Activated B cell treated with CpG ODN at 0.5 μM for 24 hours (primary cell): ENCODE results near the gene MPPED2. TPM values are rescaled to one million over a fixed set of nuclear protein-coding genes. Genes with fewer than 3 reads are reported as not detected.

Source experiments
- ATAC-seq: fragments of 200-7000 bp; cut with Tn5 transposase; one replicate; pipeline ENCODE4 v1.10.0; 2021; ENCODE audit warnings: low read depth, mild to moderate bottlenecking, moderate library complexity
- CTCF ChIA-PET: fragments of 350-600 bp; sonication (Branson Sonifier 250); formaldehyde crosslinking; loops from one replicate; lab custom pipeline; 2021; ENCODE audit warnings: antibody characterized with exemption; lab: Charles Lee
- POLR2A ChIA-PET: fragments of 350-600 bp; sonication (Branson Sonifier 250); formaldehyde crosslinking; loops from one replicate; lab custom pipeline; 2021; ENCODE audit warnings: antibody characterized with exemption; lab: Charles Lee
- DNase-seq: peaks from one replicate; pipeline ENCODE4 v3.0.0; 2022
- H3K27ac Mint-ChIP-seq: one replicate; pipeline ENCODE4 v1.8.0; 2020; ENCODE audit warnings: mixed read lengths
- H3K27me3 Mint-ChIP-seq: one replicate; pipeline ENCODE4 v1.8.0; 2021; ENCODE audit warnings: mixed read lengths
- H3K36me3 Mint-ChIP-seq: one replicate; pipeline ENCODE4 v1.8.0; 2021; ENCODE audit warnings: low read depth, mixed read lengths
- H3K4me1 Mint-ChIP-seq: one replicate; pipeline ENCODE4 v1.8.0; 2021; ENCODE audit warnings: mixed read lengths
- H3K4me3 Mint-ChIP-seq: one replicate; pipeline ENCODE4 v1.8.0; 2020; ENCODE audit warnings: mild to moderate bottlenecking, mixed read lengths
- H3K9me3 Mint-ChIP-seq: one replicate; pipeline ENCODE4 v1.8.0; 2020; ENCODE audit warnings: mixed read lengths
- intact Hi-C: fragments of 100-400 bp; cut with micrococcal nuclease; formaldehyde crosslinking; loops from one replicate; pipeline ENCODE4 v1.15.1; 2024
- total RNA-seq: library from RNA; stranded (reverse); gene quantifications from 2 replicates; pipeline ENCODE4 v1.2.3, GENCODE V29; 2022
- TF ChIP-seq, protein P1 (sequence below): fragments of 200-600 bp; IDR thresholded peaks from one replicate; pipeline ENCODE4 v1.8.0; 2022; ENCODE audit warnings: antibody characterized with exemption, mild to moderate bottlenecking

Gene MPPED2
- total RNA-seq, 1 donor from 2014 or later: 1.7 TPM

DNA sequence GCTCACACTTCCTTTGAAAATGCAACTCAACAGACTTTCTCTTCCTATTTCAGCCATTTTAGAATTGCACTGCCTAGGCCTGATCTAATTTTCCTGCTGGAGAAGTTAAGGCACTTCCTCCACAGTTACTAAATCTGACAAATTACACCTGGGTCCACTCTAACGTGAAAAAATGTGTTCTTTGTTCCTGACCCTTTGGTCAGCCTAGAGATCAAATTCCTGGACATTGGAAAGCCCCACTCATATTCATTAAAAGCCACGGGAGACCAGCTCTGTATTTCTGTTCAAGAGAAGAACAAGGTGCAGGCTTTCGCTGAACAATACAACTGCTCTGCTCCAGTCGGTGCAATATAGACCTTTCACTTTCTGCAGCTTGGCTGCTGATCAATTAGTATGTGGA is 96.6 kb downstream of the MPPED2 start:
- Mint-ChIP-seq H3K36me3 (no peaks in the 10 kb centered on the region), H3K27me3 (no peaks in the 10 kb centered on the region), H3K4me3 (no peak overlapping the region), H3K27ac (no peak overlapping the region), H3K9me3 (no peaks in the 10 kb centered on the region), H3K4me1 (no peaks in the 10 kb centered on the region)
- intact Hi-C loops: no loop called here
- ChIA-PET POLR2A (no interaction called here), CTCF (no interaction called here)
- DNase-seq (no peak), ATAC-seq (no peak)
- TF ChIP-seq, protein P1, sequence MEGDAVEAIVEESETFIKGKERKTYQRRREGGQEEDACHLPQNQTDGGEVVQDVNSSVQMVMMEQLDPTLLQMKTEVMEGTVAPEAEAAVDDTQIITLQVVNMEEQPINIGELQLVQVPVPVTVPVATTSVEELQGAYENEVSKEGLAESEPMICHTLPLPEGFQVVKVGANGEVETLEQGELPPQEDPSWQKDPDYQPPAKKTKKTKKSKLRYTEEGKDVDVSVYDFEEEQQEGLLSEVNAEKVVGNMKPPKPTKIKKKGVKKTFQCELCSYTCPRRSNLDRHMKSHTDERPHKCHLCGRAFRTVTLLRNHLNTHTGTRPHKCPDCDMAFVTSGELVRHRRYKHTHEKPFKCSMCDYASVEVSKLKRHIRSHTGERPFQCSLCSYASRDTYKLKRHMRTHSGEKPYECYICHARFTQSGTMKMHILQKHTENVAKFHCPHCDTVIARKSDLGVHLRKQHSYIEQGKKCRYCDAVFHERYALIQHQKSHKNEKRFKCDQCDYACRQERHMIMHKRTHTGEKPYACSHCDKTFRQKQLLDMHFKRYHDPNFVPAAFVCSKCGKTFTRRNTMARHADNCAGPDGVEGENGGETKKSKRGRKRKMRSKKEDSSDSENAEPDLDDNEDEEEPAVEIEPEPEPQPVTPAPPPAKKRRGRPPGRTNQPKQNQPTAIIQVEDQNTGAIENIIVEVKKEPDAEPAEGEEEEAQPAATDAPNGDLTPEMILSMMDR: no peak

DNA sequence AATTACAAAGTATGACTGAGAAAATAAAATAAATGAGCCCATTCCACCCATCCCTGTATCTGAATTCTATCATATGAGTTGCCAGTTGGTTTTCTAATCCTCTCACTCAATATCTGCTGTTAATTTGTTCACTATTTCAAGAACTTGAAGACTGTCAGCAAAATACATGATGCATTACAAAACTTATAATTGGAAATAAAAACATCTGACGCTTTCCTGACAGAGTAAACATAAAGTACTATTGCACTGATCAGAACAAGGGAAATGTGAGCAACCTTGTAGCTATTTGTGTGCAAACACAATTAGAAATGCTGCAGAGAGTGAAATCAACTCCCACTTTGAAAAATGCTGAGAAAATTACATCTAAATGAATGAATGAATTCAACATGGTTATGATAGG is 97.1 kb downstream of the MPPED2 start:
- no peaks in the 10 kb centered on the region for H3K9me3 Mint-ChIP-seq
- H3K36me3 Mint-ChIP-seq: no peaks in the 10 kb centered on the region
- intact Hi-C loops: no loop called here
- no peak for DNase-seq
- H3K27me3 Mint-ChIP-seq: no peaks in the 10 kb centered on the region
- no peak for ATAC-seq
- TF ChIP-seq, protein P1: no peak
- H3K27ac Mint-ChIP-seq: no peak overlapping the region
- H3K4me3 Mint-ChIP-seq: no peak overlapping the region
- CTCF ChIA-PET: no interaction called here
- POLR2A ChIA-PET: no interaction called here
- no peaks in the 10 kb centered on the region for H3K4me1 Mint-ChIP-seq

DNA sequence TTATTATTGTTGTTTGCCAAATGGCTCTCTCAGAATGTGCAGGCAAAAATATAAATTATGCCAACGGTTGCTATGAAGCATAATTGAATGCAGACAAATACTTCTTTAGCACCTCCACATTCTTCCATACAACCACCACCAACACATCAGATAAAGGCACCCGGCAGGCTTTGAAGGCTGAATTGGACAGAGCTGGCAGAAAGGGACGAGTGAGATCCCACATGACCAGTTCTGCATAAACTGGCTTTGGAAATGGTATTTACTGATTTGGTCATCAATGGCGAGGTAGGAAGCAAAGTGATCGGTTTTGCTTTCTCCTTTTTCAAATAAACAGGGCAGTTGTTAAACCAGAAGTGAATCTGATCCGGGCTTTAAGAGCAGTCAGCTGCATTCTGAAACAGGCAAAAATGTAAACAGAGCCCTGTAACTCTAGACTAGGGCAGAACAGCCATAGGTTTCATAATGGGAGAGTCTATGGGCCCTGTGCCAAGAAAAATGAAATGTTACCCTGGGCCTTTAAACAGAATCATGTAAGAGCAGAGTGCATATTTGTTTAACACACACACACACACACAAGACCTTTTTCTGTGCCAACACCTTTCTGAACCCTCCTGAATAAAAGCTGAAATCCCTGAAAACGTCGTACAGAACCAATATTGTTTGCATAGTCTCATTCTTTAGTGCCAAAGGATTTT is 97.7 kb downstream of the MPPED2 start:
- ChIA-PET CTCF (no interaction called here), POLR2A (no interaction called here)
- ATAC-seq: no peak
- intact Hi-C loops: no loop called here
- Mint-ChIP-seq H3K4me3 (no peak overlapping the region), H3K27me3 (no peaks in the 10 kb centered on the region), H3K27ac (no peak overlapping the region), H3K4me1 (no peaks in the 10 kb centered on the region), H3K9me3 (no peaks in the 10 kb centered on the region), H3K36me3 (no peaks in the 10 kb centered on the region)
- DNase-seq: no peak
- TF ChIP-seq, protein P1: no peak

DNA sequence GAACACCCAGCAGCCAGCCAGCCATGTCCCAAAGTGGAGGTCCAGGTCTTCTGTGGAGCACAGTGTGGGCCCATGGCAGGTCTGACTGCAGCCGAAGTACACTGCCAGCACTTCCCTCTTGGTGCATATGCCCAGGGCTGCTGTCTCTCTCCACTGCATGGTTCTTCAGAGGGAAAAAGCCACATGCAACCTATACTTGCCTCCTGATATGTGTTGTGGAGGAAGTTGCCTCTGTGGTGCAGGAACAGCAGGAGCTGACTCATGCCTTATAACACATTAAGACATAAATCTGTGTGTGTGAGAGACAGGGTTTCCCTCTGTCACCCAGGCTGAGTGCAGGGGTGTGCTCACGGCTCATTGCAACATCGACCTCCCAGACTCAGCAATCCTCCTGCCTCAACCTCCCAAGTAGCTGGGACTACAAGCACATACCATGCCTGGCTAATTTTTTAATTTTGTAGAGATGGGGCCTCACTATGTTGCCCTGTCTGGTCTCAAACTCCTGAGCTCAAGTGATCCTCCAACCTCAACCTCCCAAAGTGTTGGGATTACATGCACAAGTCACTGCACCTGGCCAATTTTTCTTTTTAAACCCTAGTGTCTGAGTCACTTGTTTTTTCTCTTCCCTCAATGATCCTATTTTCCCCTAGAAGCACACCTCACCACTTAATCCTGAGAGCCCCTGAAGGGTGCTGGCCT is 98.8 kb downstream of the MPPED2 start:
- Mint-ChIP-seq H3K9me3 (no peaks in the 10 kb centered on the region), H3K4me1 (no peaks in the 10 kb centered on the region), H3K4me3 (no peak overlapping the region), H3K36me3 (no peaks in the 10 kb centered on the region), H3K27me3 (no peaks in the 10 kb centered on the region), H3K27ac (no peak overlapping the region)
- intact Hi-C loops: no loop called here
- ChIA-PET CTCF (no interaction called here), POLR2A (no interaction called here)
- TF ChIP-seq, protein P1: no peak
- DNase-seq (no peak), ATAC-seq (no peak)

DNA sequence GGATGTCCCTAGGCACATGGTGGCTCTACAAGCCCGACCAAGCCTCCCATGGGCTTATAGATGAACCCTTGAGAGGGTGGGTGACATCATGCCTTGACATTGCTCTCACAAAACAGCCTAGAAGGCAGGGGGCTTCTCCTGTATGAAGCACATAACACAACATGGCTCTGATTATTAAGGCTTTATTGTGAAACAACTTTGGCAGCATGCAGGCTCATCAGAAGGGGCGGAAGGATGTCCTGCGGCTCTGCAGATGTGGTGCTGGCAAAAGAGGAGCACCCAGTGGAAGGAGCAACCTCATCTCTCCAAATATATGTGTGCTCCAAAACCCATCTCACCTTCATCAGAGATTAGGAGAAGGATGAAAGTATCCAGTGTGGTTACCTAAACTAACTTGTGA is 100.4 kb downstream of the MPPED2 start:
- H3K27me3 Mint-ChIP-seq: no peaks in the 10 kb centered on the region
- no peak overlapping the region for H3K4me3 Mint-ChIP-seq
- no peaks in the 10 kb centered on the region for H3K4me1 Mint-ChIP-seq
- no peak for ATAC-seq
- H3K36me3 Mint-ChIP-seq: no peaks in the 10 kb centered on the region
- DNase-seq: no peak
- intact Hi-C loops: no loop called here
- TF ChIP-seq, protein P1: no peak
- H3K27ac Mint-ChIP-seq: no peak overlapping the region
- H3K9me3 Mint-ChIP-seq: no peaks in the 10 kb centered on the region
- ChIA-PET CTCF (no interaction called here), POLR2A (no interaction called here)
